ENCODE results near the gene RBBP8. TPM values are rescaled to one million over a fixed set of nuclear protein-coding genes. Genes with fewer than 3 reads are reported as not detected.

RBBP8 gene
- total and polyA plus RNA-seq, 4 donors, result 9.4 to 31.1 (median 14.4) TPM

- ATAC-seq (ENCODE audit: low FRiP score) (no peak), DNase-seq (no peak)
- Histone ChIP-seq H3K9me3 (ENCODE audit: control insufficient read depth, low read length) (no peaks in the 10 kb centered on the region), H3K27me3 (ENCODE audit: control insufficient read depth in 1 of 2, insufficient read depth in 2 of 2, low read length in 1 of 2) (no peaks in the 10 kb centered on the region), H3K36me3 (ENCODE audit: control insufficient read depth in 1 of 2, insufficient read depth in 2 of 2, low read length in 1 of 2) (no peaks in the 10 kb centered on the region), H3K4me3 (ENCODE audit: low read length in 2 of 2) (no peak overlapping the region), H3K27ac (ENCODE audit: low read depth in 1 of 2, low read length in 2 of 2) (no peak overlapping the region), H3K4me1 (ENCODE audit: control insufficient read depth in 1 of 2, insufficient read depth in 2 of 2, low read length in 2 of 2) (no peaks in the 10 kb centered on the region)
- intact Hi-C loops (cut with DNase I), result no loop called here
Observed at GRCh38 chr18:22974001-22974400, 40.9 kb downstream of the RBBP8 start.

DNA sequence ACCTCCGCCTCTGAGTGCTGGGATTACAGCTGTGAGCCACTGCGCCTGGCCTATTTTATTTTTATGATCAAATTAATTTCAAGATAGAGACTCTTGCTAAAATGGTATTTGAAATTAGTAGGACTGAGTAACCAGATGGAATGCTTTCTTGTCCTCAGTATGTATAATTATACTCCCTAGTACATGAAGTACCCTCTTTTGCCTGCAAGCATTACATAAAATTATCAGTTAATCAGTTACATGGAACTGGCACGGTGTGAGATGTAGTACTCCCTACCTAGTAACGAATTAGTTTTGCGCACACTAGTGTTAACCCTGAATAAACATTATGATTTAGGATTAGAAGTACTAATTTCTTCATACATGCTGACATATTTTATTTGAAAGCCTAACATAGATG, 41.6 kb downstream of the RBBP8 start:
- Histone ChIP-seq H3K27me3 (ENCODE audit: control insufficient read depth in 1 of 2, insufficient read depth in 2 of 2, low read length in 1 of 2) (no peaks in the 10 kb centered on the region), H3K36me3 (ENCODE audit: control insufficient read depth in 1 of 2, insufficient read depth in 2 of 2, low read length in 1 of 2) (no peaks in the 10 kb centered on the region), H3K27ac (ENCODE audit: low read depth in 1 of 2, low read length in 2 of 2) (no peak overlapping the region), H3K9me3 (ENCODE audit: control insufficient read depth, low read length) (no peaks in the 10 kb centered on the region), H3K4me1 (ENCODE audit: control insufficient read depth in 1 of 2, insufficient read depth in 2 of 2, low read length in 2 of 2) (no peaks in the 10 kb centered on the region), H3K4me3 (ENCODE audit: low read length in 2 of 2) (no peak overlapping the region)
- 95 to 98% methylated on average over 5 of the region's 5 CpGs for whole genome bisulfite sequencing, 2 donors
- ATAC-seq (ENCODE audit: low FRiP score) (no peak), DNase-seq (no peak)
- intact Hi-C loops (cut with DNase I), result loop anchor here in 1 of 2 donors (5.0 kb wide), 1 partner anchor 42 kb away; the partner anchor contains the start of gene RBBP8

GRCh38 chr18:22975508-22975907, 42.4 kb downstream of the RBBP8 start:
- H3K4me3 ChIP-seq (ENCODE audit: low read length in 2 of 2), result no peak overlapping the region
- ATAC-seq (ENCODE audit: low FRiP score) (no peak), DNase-seq (no peak)
- H3K36me3 ChIP-seq (ENCODE audit: control insufficient read depth in 1 of 2, insufficient read depth in 2 of 2, low read length in 1 of 2), result no peaks in the 10 kb centered on the region
- H3K27ac ChIP-seq (ENCODE audit: low read depth in 1 of 2, low read length in 2 of 2), result no peak overlapping the region
- intact Hi-C loops (cut with DNase I), result loop anchor here in 1 of 2 donors (5.0 kb wide), 1 partner anchor 43 kb away; the partner anchor contains the start of gene RBBP8
- no peaks in the 10 kb centered on the region for H3K4me1 ChIP-seq (ENCODE audit: control insufficient read depth in 1 of 2, insufficient read depth in 2 of 2, low read length in 2 of 2)
- no peaks in the 10 kb centered on the region for H3K27me3 ChIP-seq (ENCODE audit: control insufficient read depth in 1 of 2, insufficient read depth in 2 of 2, low read length in 1 of 2)
- 94 to 97% methylated on average over 1 of the region's 1 CpG for WGBS, 2 donors
- no peaks in the 10 kb centered on the region for H3K9me3 ChIP-seq (ENCODE audit: control insufficient read depth, low read length)

DNA sequence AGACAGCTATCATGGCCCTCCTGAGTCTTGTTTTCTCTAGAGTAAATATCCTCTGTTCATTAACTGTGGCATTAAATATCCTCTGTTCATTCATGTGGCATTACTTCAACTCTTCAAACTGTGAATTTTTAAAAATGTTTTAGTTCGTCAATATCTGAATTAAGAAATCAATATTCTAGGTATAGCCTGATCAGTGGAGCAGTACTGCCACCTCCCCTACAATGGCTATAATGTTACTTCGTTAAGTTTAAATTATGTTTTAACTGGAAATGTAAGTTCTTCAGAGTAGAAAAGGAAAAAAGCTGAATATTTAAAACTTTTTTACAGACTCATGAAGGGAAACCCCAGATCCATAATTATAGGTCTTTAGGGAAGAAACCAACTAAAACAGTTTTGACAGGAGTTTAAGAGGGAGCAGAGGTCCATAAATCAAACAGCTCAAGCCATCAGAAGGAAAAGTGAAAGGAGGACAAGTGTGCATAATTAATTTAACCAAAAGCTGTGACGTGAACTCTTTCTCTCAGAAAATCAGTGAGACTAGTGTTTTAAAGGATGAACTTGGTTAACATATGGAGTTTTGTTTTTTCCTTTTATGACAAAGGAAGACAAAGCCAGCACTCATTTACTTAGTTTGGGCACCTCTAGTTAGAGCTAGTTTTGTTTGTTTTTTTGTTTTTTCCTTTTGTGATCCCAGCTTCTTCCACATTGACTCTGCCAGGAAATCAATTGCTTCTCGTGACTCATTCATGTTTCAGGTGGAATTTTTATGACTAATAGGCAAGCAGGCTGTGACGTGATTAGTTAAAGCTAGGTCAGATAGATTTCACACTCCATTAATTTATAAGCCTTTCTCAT, 44.9 kb downstream of the RBBP8 start:
- intact Hi-C loops (cut with DNase I), result loop anchor here in 1 of 2 donors (5.0 kb wide), 1 partner anchor 46 kb away; the partner anchor contains the start of gene RBBP8
- ATAC-seq (ENCODE audit: low FRiP score), result no peak
- no peaks in the 10 kb centered on the region for H3K36me3 ChIP-seq (ENCODE audit: control insufficient read depth in 1 of 2, insufficient read depth in 2 of 2, low read length in 1 of 2)
- H3K27me3 ChIP-seq (ENCODE audit: control insufficient read depth in 1 of 2, insufficient read depth in 2 of 2, low read length in 1 of 2), result no peaks in the 10 kb centered on the region
- WGBS, 2 donors, result 54 to 58% methylated on average over 5 of the region's 5 CpGs
- no peaks in the 10 kb centered on the region for H3K4me1 ChIP-seq (ENCODE audit: control insufficient read depth in 1 of 2, insufficient read depth in 2 of 2, low read length in 2 of 2)
- no peak overlapping the region for H3K27ac ChIP-seq (ENCODE audit: low read depth in 1 of 2, low read length in 2 of 2)
- H3K4me3 ChIP-seq (ENCODE audit: low read length in 2 of 2), result no peak overlapping the region
- DNase-seq, result no peak
- no peaks in the 10 kb centered on the region for H3K9me3 ChIP-seq (ENCODE audit: control insufficient read depth, low read length)

- 100% methylated on average over 1 of the region's 1 CpG for WGBS, 2 donors
- Histone ChIP-seq H3K36me3 (ENCODE audit: control insufficient read depth in 1 of 2, insufficient read depth in 2 of 2, low read length in 1 of 2) (peaks cover 0 to 2% of the 10 kb centered on the region in 2 donors), H3K4me1 (ENCODE audit: control insufficient read depth in 1 of 2, insufficient read depth in 2 of 2, low read length in 2 of 2) (no peaks in the 10 kb centered on the region), H3K27ac (ENCODE audit: low read depth in 1 of 2, low read length in 2 of 2) (no peak overlapping the region), H3K9me3 (ENCODE audit: control insufficient read depth, low read length) (no peaks in the 10 kb centered on the region), H3K27me3 (ENCODE audit: control insufficient read depth in 1 of 2, insufficient read depth in 2 of 2, low read length in 1 of 2) (no peaks in the 10 kb centered on the region), H3K4me3 (ENCODE audit: low read length in 2 of 2) (no peak overlapping the region)
- ATAC-seq (ENCODE audit: low FRiP score), result no peak
- no peak for DNase-seq
- intact Hi-C loops (cut with DNase I), result loop anchor here (5.0 to 10.0 kb wide), 2 partner anchors 166 to 183 kb away; no protein-coding TSS in a partner anchor
Observed at GRCh38 chr18:22980394-22980793, 47.3 kb downstream of the RBBP8 start.

- H3K4me3 ChIP-seq (ENCODE audit: low read length in 2 of 2), result no peak overlapping the region
- H3K27me3 ChIP-seq (ENCODE audit: control insufficient read depth in 1 of 2, insufficient read depth in 2 of 2, low read length in 1 of 2), result no peaks in the 10 kb centered on the region
- intact Hi-C loops (cut with DNase I), result loop anchor here (5.0 to 10.0 kb wide), 2 partner anchors 167 to 184 kb away; no protein-coding TSS in a partner anchor
- H3K36me3 ChIP-seq (ENCODE audit: control insufficient read depth in 1 of 2, insufficient read depth in 2 of 2, low read length in 1 of 2), result peaks cover 0 to 2% of the 10 kb centered on the region in 2 donors
- DNase-seq, result no peak
- H3K27ac ChIP-seq (ENCODE audit: low read depth in 1 of 2, low read length in 2 of 2), result no peak overlapping the region
- 82% methylated on average over 6 of the region's 6 CpGs for WGBS, 2 donors
- no peak for ATAC-seq (ENCODE audit: low FRiP score)
- no peaks in the 10 kb centered on the region for H3K9me3 ChIP-seq (ENCODE audit: control insufficient read depth, low read length)
- no peaks in the 10 kb centered on the region for H3K4me1 ChIP-seq (ENCODE audit: control insufficient read depth in 1 of 2, insufficient read depth in 2 of 2, low read length in 2 of 2)
Observed at GRCh38 chr18:22981274-22982133, 48.4 kb downstream of the RBBP8 start.

- H3K9me3 ChIP-seq (ENCODE audit: control insufficient read depth, low read length), result no peaks in the 10 kb centered on the region
- H3K27me3 ChIP-seq (ENCODE audit: control insufficient read depth in 1 of 2, insufficient read depth in 2 of 2, low read length in 1 of 2), result no peaks in the 10 kb centered on the region
- intact Hi-C loops (cut with DNase I), result loop anchor here (5.0 to 10.0 kb wide), 2 partner anchors 168 to 186 kb away; no protein-coding TSS in a partner anchor
- H3K27ac ChIP-seq (ENCODE audit: low read depth in 1 of 2, low read length in 2 of 2), result no peak overlapping the region
- 20 to 24% methylated on average over 3 of the region's 3 CpGs for WGBS, 2 donors
- H3K4me1 ChIP-seq (ENCODE audit: control insufficient read depth in 1 of 2, insufficient read depth in 2 of 2, low read length in 2 of 2), result no peaks in the 10 kb centered on the region
- peaks cover 0 to 2% of the 10 kb centered on the region in 2 donors for H3K36me3 ChIP-seq (ENCODE audit: control insufficient read depth in 1 of 2, insufficient read depth in 2 of 2, low read length in 1 of 2)
- no peak for ATAC-seq (ENCODE audit: low FRiP score)
- no peak overlapping the region for H3K4me3 ChIP-seq (ENCODE audit: low read length in 2 of 2)
- DNase-seq, result no peak
Observed at GRCh38 chr18:22983175-22983574, 50.0 kb downstream of the RBBP8 start.

GRCh38 chr18:22985250-22985649, 52.1 kb downstream of the RBBP8 start:
- ATAC-seq (ENCODE audit: low FRiP score) (no peak), DNase-seq (no peak)
- intact Hi-C loops (cut with DNase I), result loop anchor here in 1 of 2 donors (10.0 kb wide), 1 partner anchor 170 kb away; no protein-coding TSS in a partner anchor
- Histone ChIP-seq H3K27ac (ENCODE audit: low read depth in 1 of 2, low read length in 2 of 2) (no peak overlapping the region), H3K4me3 (ENCODE audit: low read length in 2 of 2) (no peak overlapping the region), H3K36me3 (ENCODE audit: control insufficient read depth in 1 of 2, insufficient read depth in 2 of 2, low read length in 1 of 2) (peaks cover 0 to 2% of the 10 kb centered on the region in 2 donors), H3K4me1 (ENCODE audit: control insufficient read depth in 1 of 2, insufficient read depth in 2 of 2, low read length in 2 of 2) (no peaks in the 10 kb centered on the region), H3K9me3 (ENCODE audit: control insufficient read depth, low read length) (no peaks in the 10 kb centered on the region), H3K27me3 (ENCODE audit: control insufficient read depth in 1 of 2, insufficient read depth in 2 of 2, low read length in 1 of 2) (no peaks in the 10 kb centered on the region)
- WGBS, 2 donors, result 86 to 92% methylated on average over 2 of the region's 2 CpGs
